IPS-18a (cell line): ENCODE results near the gene ILKAP.

Source experiments
- H3K27ac ChIP-seq: one replicate; pipeline ENCODE4 v1.5.1; 2013; ENCODE audit warnings: low read length
- H3K27me3 ChIP-seq: one replicate; pipeline ENCODE4 v1.6.1; 2013; ENCODE audit warnings: mild to moderate bottlenecking, low read length; ENCODE audit not compliant: control insufficient read depth, insufficient read depth
- H3K36me3 ChIP-seq: one replicate; pipeline ENCODE4 v1.6.1; 2013; ENCODE audit warnings: low read depth, low read length; ENCODE audit not compliant: control insufficient read depth
- H3K4me1 ChIP-seq: one replicate; pipeline ENCODE4 v1.6.1; 2013; ENCODE audit warnings: low read depth, low read length; ENCODE audit not compliant: control insufficient read depth
- H3K4me3 ChIP-seq: one replicate; pipeline ENCODE4 v1.5.1; 2013; ENCODE audit warnings: low read length
- H3K9ac ChIP-seq: one replicate; pipeline ENCODE4 v1.6.1; 2013; ENCODE audit warnings: mild to moderate bottlenecking, low read length, moderate library complexity
- H3K9me3 ChIP-seq: one replicate; pipeline ENCODE4 v1.6.1; 2013; ENCODE audit warnings: low read depth, low read length; ENCODE audit not compliant: control insufficient read depth

ILKAP gene

DNA sequence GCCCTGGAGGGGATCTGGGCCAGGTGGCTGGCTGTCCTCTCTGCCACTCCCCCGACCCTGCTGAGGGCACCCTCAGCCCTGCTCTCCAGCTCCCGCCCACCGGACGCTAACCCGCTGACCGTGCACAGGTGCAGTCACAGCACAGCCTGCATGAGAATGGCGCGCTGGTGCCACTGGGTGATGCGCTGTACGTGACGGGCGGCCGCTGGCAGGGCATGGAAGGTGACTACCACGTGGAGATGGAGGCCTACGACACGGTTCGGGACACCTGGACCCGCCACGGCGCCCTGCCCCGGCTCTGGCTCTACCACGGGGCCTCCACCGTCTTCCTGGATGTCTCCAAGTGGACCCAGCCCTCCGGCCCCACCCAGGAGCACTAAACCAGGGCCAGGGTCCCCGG lies 52.8 kb downstream of the ILKAP start:
- Histone ChIP-seq H3K9ac (no peak overlapping the region), H3K9me3 (no peaks in the 10 kb centered on the region), H3K4me3 (no peak overlapping the region), H3K36me3 (no peaks in the 10 kb centered on the region), H3K4me1 (no peaks in the 10 kb centered on the region), H3K27ac (no peak overlapping the region), H3K27me3 (no peaks in the 10 kb centered on the region)

DNA sequence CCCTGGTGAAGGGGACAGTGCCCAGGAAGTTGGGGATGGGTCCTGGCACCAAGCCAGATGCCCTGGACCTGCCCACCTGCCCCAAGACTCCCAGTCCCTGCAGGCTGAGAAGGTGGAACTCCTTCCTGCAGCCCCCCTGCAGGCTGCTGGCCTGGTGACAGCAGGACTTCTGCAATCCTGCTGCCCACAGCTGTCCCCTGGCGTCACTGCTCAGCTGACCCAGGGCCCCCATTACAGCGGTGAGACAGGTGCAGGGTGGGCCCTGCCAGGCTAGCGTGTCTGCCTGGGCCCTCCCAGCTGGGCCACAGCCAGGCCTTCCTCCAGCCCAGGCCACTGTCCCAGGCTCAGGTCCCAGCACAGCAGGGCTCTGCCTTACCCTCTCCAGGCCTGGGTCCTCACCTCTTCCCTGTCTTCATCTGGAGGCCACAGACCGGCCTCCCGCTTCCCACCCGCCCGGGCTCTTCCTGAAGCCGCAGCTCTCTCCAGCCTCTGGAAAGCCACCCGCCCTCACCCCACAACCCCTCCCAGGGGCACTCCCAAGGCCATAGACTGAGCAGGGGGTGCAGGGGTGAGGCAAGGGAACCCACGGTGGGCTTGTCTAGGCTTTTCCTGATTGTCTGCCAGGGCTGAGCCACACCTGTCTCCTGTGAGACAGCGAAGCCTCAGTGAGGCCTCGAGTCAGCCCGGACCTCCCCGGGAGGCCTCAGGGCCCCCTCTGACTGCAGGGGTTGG lies 53.5 kb downstream of the ILKAP start:
- no peaks in the 10 kb centered on the region for H3K4me1 ChIP-seq
- H3K27ac ChIP-seq, result no peak overlapping the region
- no peak overlapping the region for H3K4me3 ChIP-seq
- H3K27me3 ChIP-seq, result no peaks in the 10 kb centered on the region
- no peaks in the 10 kb centered on the region for H3K9me3 ChIP-seq
- H3K36me3 ChIP-seq, result no peaks in the 10 kb centered on the region
- H3K9ac ChIP-seq, result no peak overlapping the region

DNA sequence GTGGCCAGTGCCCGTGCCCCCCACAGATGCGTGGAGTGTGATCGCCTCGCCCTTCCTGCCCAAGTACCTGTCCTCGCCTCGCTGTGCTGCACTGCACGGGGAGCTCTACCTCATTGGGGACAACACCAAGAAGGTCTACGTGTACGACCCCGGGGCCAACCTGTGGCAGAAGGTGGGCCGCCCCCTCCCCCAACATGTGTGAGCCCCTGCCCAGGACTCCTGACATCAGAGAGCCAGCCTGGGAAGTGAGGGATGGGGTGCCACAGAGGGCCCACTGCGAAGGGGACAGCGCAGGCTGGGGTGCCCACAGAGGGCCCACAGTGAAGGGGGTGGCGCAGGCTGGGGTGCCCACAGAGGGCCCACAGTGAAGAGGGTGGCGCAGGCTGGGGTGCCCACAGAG lies 54.5 kb downstream of the ILKAP start:
- Histone ChIP-seq H3K27ac (no peak overlapping the region), H3K27me3 (no peaks in the 10 kb centered on the region), H3K4me3 (no peak overlapping the region), H3K36me3 (no peaks in the 10 kb centered on the region), H3K9ac (no peak overlapping the region), H3K4me1 (no peaks in the 10 kb centered on the region), H3K9me3 (no peaks in the 10 kb centered on the region)

DNA sequence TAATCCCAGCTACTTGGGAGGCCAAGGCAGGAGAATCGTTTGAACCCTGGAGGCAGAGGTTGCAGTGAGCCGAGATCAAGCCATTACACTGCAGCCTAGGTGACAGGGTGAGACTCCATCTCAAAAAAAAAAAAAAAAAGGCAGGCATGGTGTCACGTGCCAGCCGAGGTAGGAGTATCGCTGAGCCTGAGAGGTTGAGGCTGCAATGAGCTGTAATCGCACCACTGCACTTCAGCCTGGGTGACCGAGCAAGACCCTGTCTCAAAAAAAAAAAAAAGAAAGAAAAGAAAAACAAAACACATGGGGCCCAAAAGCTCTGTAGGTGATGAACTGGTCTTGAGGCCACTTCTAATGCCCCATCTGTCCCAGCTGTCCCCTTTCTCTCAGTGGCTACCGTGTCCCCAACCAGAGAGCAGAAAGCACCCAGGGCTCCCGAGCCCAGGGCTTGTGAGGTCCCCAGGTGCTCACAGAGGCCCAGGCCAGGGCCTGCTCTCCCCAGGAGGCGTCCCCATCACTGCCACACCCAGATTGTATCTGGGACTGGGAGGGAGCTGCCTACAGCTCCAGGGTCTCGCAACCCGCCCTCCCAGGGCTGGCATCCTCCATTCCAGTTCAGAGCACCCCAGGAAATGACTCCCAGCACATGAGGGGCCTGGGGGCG lies 56.5 kb downstream of the ILKAP start:
- Histone ChIP-seq H3K9me3 (no peaks in the 10 kb centered on the region), H3K9ac (no peak overlapping the region), H3K27ac (no peak overlapping the region), H3K36me3 (no peaks in the 10 kb centered on the region), H3K4me1 (no peaks in the 10 kb centered on the region), H3K27me3 (no peaks in the 10 kb centered on the region), H3K4me3 (no peak overlapping the region)

DNA sequence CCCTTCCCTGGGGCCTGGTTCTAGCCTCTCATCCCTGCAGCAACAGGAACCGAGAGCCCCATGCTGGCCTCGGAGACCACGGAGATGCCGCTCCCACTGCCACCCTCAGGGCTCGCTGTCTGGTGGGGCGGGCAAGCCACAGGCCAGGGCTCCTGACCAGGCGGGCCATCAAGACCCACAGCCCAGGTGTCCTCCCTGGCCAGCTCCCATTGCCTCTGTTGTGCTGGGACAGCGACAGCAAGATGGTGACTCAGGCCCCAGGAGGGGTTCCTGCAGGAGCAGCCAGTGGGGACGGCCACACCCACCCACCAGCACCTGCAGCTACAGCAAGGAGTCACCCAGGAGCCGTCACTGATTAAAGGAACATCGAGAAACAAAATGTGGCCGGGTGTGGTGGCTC lies 57.6 kb downstream of the ILKAP start:
- Histone ChIP-seq H3K4me3 (no peak overlapping the region), H3K36me3 (no peaks in the 10 kb centered on the region), H3K4me1 (no peaks in the 10 kb centered on the region), H3K9ac (no peak overlapping the region), H3K9me3 (no peaks in the 10 kb centered on the region), H3K27ac (no peak overlapping the region), H3K27me3 (no peaks in the 10 kb centered on the region)

DNA sequence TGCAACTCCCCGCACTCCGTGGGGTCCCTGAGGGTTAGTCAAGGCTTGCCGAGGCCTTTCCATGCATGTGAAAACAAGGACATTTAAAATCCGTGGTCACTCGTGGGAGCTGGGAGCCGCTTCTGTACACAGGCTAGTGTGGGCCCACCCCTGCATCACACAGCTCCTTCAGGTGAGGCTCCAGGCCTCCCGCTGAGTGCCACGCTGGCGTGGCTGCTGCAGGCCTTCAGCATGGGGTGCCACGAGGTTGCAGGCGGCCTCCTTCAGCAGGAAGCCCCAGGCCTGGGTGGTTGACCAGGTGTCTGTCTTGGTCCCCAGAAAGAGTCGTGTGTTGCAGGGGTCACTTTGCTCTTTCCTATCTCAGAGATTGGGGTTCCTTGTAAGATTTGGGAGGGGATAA lies 58.4 kb downstream of the ILKAP start:
- H3K4me1 ChIP-seq, result no peaks in the 10 kb centered on the region
- no peaks in the 10 kb centered on the region for H3K27me3 ChIP-seq
- H3K9ac ChIP-seq, result no peak overlapping the region
- H3K4me3 ChIP-seq, result no peak overlapping the region
- no peak overlapping the region for H3K27ac ChIP-seq
- no peaks in the 10 kb centered on the region for H3K36me3 ChIP-seq
- no peaks in the 10 kb centered on the region for H3K9me3 ChIP-seq

DNA sequence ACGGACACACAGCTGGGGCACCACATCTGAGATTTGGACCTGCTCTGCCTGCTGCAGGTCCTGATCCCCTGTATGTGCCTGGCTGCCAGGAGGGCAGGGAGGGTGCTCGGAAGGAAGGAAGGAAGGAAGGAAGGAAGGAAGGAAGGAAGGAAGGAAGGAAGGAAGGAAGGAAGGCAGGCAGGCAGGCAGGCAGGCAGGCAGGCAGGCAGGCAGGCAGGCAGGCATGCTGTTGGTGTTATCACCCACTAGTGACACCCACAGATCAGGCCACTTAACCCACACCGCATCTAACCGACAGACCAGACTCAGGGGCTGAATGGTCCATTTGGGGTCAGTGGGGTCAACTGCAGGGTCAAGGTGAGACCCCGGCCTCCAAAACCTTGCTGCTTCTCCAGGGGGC lies 59.2 kb downstream of the ILKAP start:
- Histone ChIP-seq H3K27me3 (no peaks in the 10 kb centered on the region), H3K4me3 (no peak overlapping the region), H3K9ac (no peak overlapping the region), H3K4me1 (no peaks in the 10 kb centered on the region), H3K36me3 (no peaks in the 10 kb centered on the region), H3K9me3 (no peaks in the 10 kb centered on the region), H3K27ac (no peak overlapping the region)

DNA sequence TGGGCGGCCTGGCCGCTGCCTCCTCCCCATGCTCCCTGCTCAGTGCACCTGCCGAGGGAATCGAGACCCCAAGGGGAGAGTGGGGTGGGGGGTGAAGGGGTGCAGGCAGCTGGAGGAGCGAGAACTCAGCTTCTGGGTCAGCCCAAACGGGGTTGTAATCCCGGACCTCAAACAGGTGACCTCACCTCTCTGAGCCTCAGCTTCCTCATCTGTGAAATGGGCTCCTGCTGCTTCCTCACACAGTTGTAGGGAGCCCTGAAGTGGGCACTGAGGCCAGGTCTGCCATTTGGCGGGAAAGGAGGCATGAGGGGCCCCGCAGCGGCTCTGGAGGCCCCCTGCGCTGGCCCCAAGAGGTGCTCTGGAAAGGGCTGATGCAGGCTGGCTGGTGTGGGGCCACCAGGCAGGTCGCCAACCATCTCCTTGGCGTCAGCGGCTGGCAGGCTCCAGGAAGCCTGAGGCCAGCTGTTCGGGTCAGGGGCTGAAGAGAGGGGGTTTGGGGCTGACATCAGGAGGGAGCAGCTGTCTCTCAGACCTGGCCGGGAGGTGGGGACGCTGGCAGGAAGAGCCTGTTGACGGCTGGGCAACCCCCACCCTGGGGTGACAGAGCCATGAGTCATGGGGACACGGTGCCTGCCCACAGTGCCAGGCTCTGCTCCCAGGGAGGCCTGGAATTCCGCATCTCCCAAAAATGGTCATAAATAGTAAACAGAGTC lies 60.1 kb downstream of the ILKAP start:
- H3K4me3 ChIP-seq, result no peak overlapping the region
- H3K9me3 ChIP-seq, result no peaks in the 10 kb centered on the region
- no peaks in the 10 kb centered on the region for H3K27me3 ChIP-seq
- no peak overlapping the region for H3K9ac ChIP-seq
- H3K4me1 ChIP-seq, result no peaks in the 10 kb centered on the region
- H3K27ac ChIP-seq, result no peak overlapping the region
- H3K36me3 ChIP-seq, result no peaks in the 10 kb centered on the region

DNA sequence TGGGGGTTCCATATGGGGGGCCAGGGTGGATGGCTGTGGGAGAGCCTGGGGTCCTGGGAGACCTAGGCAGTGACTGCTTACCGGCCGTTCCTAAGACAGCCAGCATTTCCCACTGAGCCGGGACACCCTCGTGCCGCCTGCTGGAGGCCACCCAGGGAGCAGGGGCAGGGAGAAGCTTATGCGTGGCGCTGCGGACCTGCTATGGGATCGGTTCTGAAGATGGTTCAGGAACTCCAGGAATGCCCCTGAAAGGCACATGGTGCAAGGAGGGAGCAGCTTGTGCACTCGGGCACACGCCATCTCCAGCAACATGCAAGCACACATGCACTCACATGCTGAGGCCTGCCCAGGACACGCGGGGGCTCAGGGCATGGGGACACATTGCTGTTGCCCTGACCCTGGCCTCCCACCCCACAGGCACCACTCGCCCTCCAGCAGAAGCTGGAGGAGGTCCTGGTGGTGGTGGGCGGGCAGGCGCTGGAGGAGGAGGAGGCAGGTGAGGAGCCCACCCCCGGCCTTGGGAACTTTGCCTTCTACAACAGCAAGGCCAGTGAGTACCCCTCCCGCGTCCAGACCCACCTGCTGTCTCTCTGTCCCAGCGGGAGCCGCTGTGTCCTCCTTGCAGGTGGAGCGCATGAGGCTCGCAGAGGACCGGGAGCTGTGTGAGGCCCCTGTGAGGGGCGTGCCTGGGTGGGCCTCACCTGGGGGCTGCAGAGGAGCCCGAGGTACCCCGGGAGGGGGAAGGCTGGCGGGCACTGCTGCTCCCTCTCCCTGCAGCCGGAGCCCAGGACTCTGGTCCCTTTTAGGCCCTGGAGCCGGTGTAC lies 60.9 kb downstream of the ILKAP start:
- no peaks in the 10 kb centered on the region for H3K27me3 ChIP-seq
- no peak overlapping the region for H3K4me3 ChIP-seq
- no peaks in the 10 kb centered on the region for H3K4me1 ChIP-seq
- H3K36me3 ChIP-seq, result no peaks in the 10 kb centered on the region
- no peak overlapping the region for H3K27ac ChIP-seq
- H3K9me3 ChIP-seq, result no peaks in the 10 kb centered on the region
- no peak overlapping the region for H3K9ac ChIP-seq

DNA sequence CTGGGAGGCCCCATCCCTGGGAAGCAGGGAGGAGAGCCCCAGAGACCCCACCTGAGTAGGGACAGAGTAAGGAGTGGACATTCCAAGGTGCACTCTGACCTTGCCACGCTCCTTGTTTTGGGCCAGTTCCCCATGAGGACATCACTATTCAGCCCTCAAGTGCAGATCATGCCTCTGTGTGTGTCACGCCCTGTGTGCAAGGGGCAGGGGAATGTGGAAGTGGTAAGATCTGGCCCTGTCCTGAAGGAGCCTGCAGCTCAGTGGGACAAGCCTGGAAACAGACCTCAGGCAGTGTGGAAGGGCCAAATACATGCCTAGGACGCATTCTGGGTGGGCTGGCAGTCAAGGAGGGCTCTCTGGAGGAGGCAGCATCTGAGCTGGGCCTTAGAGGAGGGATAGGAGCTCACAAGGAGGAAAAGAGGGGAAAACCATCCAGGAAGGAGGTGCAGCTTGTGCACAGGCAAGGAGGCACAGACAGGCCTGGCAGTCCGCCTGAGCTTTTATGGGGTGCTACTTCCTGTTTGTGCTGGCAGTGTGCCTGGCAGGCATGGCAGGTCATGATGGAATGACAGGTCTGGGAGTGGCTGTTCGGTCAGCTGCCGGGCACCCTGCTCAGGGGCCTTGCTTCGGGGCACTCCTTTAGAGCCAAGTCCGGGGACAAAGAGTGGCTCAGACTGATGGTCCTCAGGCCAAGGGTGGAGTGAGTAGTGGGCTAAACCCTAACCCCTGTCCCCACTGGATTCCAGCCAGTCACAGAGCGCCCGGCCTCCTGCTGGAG lies 61.8 kb downstream of the ILKAP start:
- Histone ChIP-seq H3K27me3 (no peaks in the 10 kb centered on the region), H3K4me3 (no peak overlapping the region), H3K36me3 (no peaks in the 10 kb centered on the region), H3K9ac (no peak overlapping the region), H3K9me3 (no peaks in the 10 kb centered on the region), H3K4me1 (no peaks in the 10 kb centered on the region), H3K27ac (no peak overlapping the region)
